Activated CD4-positive, alpha-beta memory T cell treated with anti-CD3 and anti-CD28 coated beads for 36 hours (primary cell): ENCODE measurements around the gene PATE3. TPM values are rescaled to one million over a fixed set of nuclear protein-coding genes. Genes with fewer than 3 reads are reported as not detected.

Experiments used
- CTCF ChIA-PET: fragments of 350-600 bp; sonication (Branson Sonifier 250); formaldehyde crosslinking; loops from one replicate; lab custom pipeline; 2021; ENCODE audit warnings: antibody characterized with exemption, inconsistent platforms; lab: Charles Lee
- POLR2A ChIA-PET: fragments of 350-600 bp; sonication (Branson Sonifier 250); formaldehyde crosslinking; loops from one replicate; lab custom pipeline; 2021; ENCODE audit warnings: antibody characterized with exemption; lab: Charles Lee
- DNase-seq: peaks from one replicate; pipeline ENCODE4 v3.0.0-alpha.2; 2020
- H3K27ac Mint-ChIP-seq: one replicate; pipeline ENCODE4 v1.8.0; 2021; ENCODE audit warnings: mixed read lengths
- H3K27me3 Mint-ChIP-seq: one replicate; pipeline ENCODE4 v1.8.0; 2021; ENCODE audit warnings: mixed read lengths
- H3K36me3 Mint-ChIP-seq: one replicate; pipeline ENCODE4 v1.8.0; 2021; ENCODE audit warnings: mixed read lengths
- H3K4me1 Mint-ChIP-seq: one replicate; pipeline ENCODE4 v1.8.0; 2021; ENCODE audit warnings: low read depth, mixed read lengths
- H3K4me3 Mint-ChIP-seq: one replicate; pipeline ENCODE4 v1.8.0; 2021; ENCODE audit warnings: mild to moderate bottlenecking, mixed read lengths
- H3K9me3 Mint-ChIP-seq: one replicate; pipeline ENCODE4 v1.8.0; 2021; ENCODE audit warnings: mixed read lengths
- intact Hi-C: fragments of 100-400 bp; cut with micrococcal nuclease; formaldehyde crosslinking; loops from one replicate; pipeline ENCODE4 v1.15.1; 2023
- total RNA-seq, 2 experiments: library from RNA; stranded (reverse); gene quantifications; one replicate each; pipeline ENCODE4 v1.2.3, GENCODE V29; 2021

The PATE3 gene, protein sequence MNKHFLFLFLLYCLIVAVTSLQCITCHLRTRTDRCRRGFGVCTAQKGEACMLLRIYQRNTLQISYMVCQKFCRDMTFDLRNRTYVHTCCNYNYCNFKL
- total RNA-seq = not detected

DNA sequence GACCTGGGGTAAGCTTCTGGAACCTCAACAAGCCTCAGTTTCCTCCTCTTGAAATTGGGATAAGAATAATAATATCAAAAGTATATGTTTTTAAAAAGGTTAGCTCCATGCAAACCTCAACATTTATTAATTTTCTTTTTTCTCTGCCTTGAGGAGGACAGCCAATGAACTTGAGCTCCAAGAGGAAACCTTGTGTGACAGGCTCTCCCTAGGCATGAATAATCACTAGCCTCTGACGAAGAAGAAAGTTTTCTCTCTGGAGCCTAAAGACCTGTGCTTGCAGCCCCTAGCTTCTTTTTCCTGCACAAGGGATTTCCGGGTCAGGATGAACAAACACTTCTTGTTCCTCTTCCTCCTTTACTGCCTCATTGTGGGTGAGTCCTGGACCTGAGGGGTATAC is at the start of gene PATE3:
Gene PATE3 (plus strand): TSS at position 301 of the 400 bp plus-strand sequence. CDS start 25 bp downstream, at position 326.
- peaks cover 5% of the 10 kb centered on the region for H3K9me3 Mint-ChIP-seq
- POLR2A ChIA-PET = no interaction called here
- no peak for DNase-seq

DNA sequence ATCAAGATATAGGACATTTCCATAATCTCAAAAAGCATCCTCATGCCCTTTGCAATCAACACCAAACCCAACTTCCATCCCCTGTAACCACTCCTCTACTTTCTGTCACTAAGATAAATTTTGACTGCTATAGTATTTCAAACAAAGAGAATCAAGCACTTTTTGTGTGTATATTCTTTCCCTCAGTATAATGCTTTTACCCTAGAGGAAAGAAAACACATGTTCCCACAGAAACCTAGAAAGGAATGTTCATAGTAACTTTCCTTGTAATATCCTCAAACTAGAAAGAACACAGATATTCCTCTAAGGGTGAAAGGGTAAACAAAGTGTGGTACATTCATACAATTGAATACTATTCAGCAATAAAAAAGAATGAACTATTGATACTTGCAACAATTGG is 47.3 kb upstream of the PATE3 start:
- no peaks in the 10 kb centered on the region for H3K4me1 Mint-ChIP-seq
- H3K27ac Mint-ChIP-seq = no peak overlapping the region
- H3K36me3 Mint-ChIP-seq = no peaks in the 10 kb centered on the region
- H3K27me3 Mint-ChIP-seq = peaks cover 3% of the 10 kb centered on the region
- no peak for DNase-seq
- ChIA-PET CTCF (no interaction called here), POLR2A (no interaction called here)
- intact Hi-C loops = no loop called here
- no peak overlapping the region for H3K4me3 Mint-ChIP-seq
- H3K9me3 Mint-ChIP-seq = no peaks in the 10 kb centered on the region

More for the DNA sequence above, at the start of gene PATE3:
- Mint-ChIP-seq H3K4me3 (no peak within 1 kb of the TSS), H3K36me3 (no peaks in the 10 kb centered on the region), H3K27ac (no peak within 1 kb of the TSS), H3K27me3 (peaks cover 3% of the 10 kb centered on the region), H3K4me1 (no peaks in the 10 kb centered on the region)
- CTCF ChIA-PET = no interaction called here
- intact Hi-C loops = no loop called here

DNA sequence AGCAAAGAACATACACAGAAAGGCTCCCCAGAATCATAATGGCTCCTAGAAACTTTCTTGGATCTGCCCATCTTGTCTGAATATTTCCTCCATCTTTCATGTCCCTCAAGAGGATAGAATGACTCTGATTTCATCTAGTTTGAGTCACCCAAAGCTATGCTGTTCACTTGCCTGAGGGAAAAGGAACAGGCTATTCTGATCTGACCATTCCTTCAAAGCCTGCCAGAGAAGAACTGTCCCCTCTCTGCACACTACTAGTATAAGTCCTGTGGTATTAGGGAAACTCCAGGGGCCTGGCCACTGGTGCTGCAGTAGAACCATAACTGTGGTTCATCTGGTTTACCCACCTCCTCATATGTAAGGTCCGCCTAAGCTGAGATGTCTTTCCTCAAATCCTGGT is 44.2 kb upstream of the PATE3 start:
- intact Hi-C loops = no loop called here
- Mint-ChIP-seq H3K27ac (no peak overlapping the region), H3K9me3 (no peaks in the 10 kb centered on the region), H3K4me3 (no peak overlapping the region), H3K4me1 (no peaks in the 10 kb centered on the region), H3K27me3 (peaks cover 3% of the 10 kb centered on the region), H3K36me3 (no peaks in the 10 kb centered on the region)
- CTCF ChIA-PET = no interaction called here
- POLR2A ChIA-PET = no interaction called here
- DNase-seq = no peak

DNA sequence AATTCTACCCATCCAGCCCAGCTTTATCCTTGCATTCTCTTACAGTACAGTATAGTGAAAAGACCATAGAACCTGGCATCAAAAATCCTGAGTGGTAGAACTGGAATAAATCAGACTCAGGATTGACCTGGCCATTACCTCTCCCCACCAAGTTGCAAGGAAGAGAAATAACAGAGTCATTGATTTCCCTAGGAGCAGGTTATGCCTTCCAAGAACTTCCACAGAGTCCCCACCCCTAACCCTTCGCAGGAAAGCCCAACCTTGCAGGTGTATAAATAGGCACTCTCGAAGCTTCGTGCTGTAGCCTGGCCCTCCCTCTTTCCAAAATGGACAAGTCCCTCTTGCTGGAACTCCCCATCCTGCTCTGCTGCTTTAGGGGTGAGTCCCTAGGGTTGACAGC is 41.9 kb upstream of the PATE3 start, which contains the start of gene PATE1:
Gene PATE1 (plus strand): TSS at position 301 of the 400 bp plus-strand sequence. CDS start 26 bp downstream, at position 327.
- Mint-ChIP-seq H3K9me3 (no peaks in the 10 kb centered on the region), H3K27ac (no peak within 1 kb of the TSS), H3K27me3 (peaks cover 6% of the 10 kb centered on the region), H3K36me3 (no peaks in the 10 kb centered on the region), H3K4me3 (no peak within 1 kb of the TSS), H3K4me1 (no peaks in the 10 kb centered on the region)
- intact Hi-C loops = no loop called here
- POLR2A ChIA-PET = no interaction called here
- DNase-seq = no peak
- CTCF ChIA-PET = no interaction called here

DNA sequence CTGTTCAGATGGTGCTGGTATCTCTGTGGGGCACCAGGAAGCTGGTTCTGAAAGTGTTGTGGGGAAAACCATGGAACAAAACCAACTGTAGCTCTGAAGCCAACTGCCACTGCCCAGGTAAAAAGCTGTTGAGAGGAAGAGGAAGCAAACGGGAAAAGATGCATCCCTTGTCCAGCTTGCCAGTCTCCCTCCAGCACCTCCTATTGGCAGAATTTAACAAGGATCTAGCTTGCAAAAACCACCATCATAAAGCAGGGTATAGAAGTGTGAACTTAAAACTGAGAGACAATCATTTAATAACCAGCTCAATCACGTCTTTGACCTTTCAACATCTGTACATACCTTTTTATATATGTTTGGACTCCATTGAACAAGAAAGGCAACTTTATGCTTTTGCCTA is 37.3 kb upstream of the PATE3 start:
- Mint-ChIP-seq H3K27ac (no peak overlapping the region), H3K27me3 (peaks cover 6% of the 10 kb centered on the region), H3K9me3 (no peaks in the 10 kb centered on the region), H3K36me3 (no peaks in the 10 kb centered on the region), H3K4me3 (no peak overlapping the region), H3K4me1 (no peaks in the 10 kb centered on the region)
- ChIA-PET CTCF (no interaction called here), POLR2A (no interaction called here)
- intact Hi-C loops = no loop called here
- no peak for DNase-seq

DNA sequence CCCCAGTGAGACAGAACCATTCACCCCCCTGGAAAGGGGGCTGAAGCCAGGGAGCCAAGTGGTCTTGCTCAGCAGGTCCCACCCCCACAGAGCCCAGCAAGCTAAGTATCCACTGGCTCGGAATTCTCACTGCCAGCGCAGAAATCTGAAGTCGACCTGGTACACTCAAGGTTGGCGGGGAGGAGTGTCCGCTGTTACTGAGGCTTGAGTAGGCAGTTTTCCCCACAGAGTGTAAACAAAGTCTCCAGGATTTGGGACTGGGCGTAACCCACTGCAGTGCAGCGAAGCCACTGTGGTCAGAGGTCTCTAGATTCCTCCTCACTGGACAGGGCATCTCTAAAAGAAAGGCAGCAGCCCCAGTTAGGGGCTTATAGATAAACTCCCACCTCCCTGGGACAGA is 31.9 kb upstream of the PATE3 start:
- CTCF ChIA-PET = no interaction called here

DNA sequence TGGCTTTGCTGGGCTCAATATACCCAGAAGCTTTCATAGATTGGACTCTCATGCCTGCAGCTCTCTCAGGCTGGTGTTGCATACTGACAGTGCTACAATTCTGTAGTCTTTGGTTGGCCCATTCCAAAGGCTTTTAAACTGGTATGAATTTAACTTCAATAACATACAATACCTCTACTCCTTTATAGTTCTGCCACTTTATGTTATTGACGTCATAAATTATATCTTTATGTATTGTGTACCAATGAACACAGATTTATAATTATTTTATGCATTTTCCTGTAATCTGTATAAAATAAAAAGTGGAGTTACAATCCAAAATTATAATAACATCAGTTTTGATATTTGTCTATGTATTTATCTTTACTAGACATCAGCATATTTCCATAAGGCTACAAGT is 25.5 kb upstream of the PATE3 start:
- H3K9me3 Mint-ChIP-seq = peaks cover 10% of the 10 kb centered on the region
- no peak overlapping the region for H3K27ac Mint-ChIP-seq
- no peak for DNase-seq
- ChIA-PET POLR2A (no interaction called here), CTCF (no interaction called here)
- H3K27me3 Mint-ChIP-seq = no peaks in the 10 kb centered on the region
- H3K4me1 Mint-ChIP-seq = no peaks in the 10 kb centered on the region
- H3K36me3 Mint-ChIP-seq = no peaks in the 10 kb centered on the region
- intact Hi-C loops = no loop called here
- no peak overlapping the region for H3K4me3 Mint-ChIP-seq

More for the DNA sequence above, 31.9 kb upstream of the PATE3 start:
- Mint-ChIP-seq H3K27me3 (peaks cover 2% of the 10 kb centered on the region), H3K4me1 (no peaks in the 10 kb centered on the region), H3K9me3 (peaks cover 10% of the 10 kb centered on the region), H3K27ac (no peak overlapping the region), H3K36me3 (no peaks in the 10 kb centered on the region), H3K4me3 (no peak overlapping the region)
- DNase-seq = no peak
- intact Hi-C loops = no loop called here
- POLR2A ChIA-PET = no interaction called here

DNA sequence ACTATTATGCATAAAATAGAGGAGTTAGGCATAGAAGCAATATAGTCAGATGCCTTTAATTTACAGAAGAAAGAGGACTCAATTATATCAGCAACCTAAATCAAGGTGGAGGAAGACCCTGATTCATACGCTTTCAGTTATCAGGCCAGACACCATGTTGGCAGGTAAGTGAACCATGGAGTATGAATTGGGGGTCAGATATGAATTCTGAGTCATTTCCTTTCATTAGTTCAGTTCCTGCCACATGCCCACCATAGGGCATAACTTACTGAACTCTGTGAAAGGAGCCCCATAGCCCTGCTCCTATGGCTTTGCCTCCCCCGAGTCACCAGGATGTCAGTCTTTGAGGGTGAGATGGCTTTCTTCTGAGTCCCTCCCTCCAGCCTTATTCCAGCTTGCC is 24.4 kb upstream of the PATE3 start:
- POLR2A ChIA-PET = no interaction called here
- H3K4me3 Mint-ChIP-seq = no peak overlapping the region

DNA sequence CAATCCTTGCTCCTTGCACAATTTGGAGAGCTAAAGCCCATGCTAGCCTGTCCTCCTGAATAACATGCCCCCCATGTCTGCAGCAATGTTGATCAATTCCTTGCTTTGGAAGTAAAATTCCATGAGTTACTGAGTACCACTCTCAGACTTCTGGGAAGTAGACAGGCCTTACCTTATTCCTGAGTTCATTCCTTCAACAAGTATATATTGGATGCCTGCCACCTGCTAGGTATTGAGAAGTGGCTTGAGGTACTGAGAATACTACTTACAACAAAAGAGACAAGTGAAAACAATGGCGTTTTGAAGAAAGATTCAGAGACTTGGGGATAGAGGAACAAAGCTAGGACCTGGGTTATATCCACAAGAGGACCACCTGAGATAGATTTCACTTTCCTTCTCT is 21.7 kb upstream of the PATE3 start:
- ChIA-PET CTCF (no interaction called here), POLR2A (no interaction called here)
- H3K27ac Mint-ChIP-seq = no peak overlapping the region
- intact Hi-C loops = no loop called here
- peaks cover 7% of the 10 kb centered on the region for H3K27me3 Mint-ChIP-seq
- no peak overlapping the region for H3K4me3 Mint-ChIP-seq
- no peaks in the 10 kb centered on the region for H3K36me3 Mint-ChIP-seq
- no peaks in the 10 kb centered on the region for H3K9me3 Mint-ChIP-seq
- DNase-seq = no peak
- no peaks in the 10 kb centered on the region for H3K4me1 Mint-ChIP-seq

More for the DNA sequence above, 24.4 kb upstream of the PATE3 start:
- peaks cover 5% of the 10 kb centered on the region for H3K27me3 Mint-ChIP-seq
- intact Hi-C loops = no loop called here
- CTCF ChIA-PET = no interaction called here
- H3K36me3 Mint-ChIP-seq = no peaks in the 10 kb centered on the region
- no peak overlapping the region for H3K27ac Mint-ChIP-seq
- DNase-seq = no peak
- peaks cover 3% of the 10 kb centered on the region for H3K9me3 Mint-ChIP-seq
- H3K4me1 Mint-ChIP-seq = no peaks in the 10 kb centered on the region

DNA sequence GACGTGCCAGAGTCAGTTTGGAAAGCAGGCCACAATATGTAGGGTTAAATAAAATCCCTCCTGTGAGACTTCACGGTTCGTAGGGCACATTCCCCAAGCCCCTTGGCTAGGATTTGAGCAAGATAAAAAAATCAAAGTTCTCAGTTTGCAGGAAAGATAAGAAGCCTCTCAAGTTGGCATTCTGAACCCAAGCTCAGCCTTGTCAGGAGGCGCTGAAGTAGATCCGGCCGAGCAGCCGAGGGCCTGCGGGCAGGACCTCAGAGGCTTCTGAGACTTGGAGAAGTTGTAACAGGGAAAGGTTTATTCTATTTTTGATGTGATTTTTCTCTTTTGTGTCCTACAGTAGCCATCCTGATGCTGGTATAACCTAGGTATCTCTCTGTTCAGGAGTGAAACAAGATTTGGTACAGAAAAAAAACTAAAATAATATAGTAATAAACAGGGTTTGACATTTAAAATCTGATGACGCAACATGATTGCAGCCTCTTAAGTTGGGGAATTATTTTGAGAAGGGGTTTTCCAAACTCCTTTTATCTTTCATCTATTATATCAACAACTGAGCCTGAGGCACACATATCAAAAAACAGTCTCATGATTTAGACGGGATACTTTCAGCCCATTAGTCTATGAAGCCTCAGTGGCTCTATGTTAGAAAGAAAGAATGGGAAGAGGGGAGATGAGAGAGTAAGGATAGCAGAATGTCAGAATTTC is 19.4 kb upstream of the PATE3 start:
- no peaks in the 10 kb centered on the region for H3K4me1 Mint-ChIP-seq
- H3K36me3 Mint-ChIP-seq = no peaks in the 10 kb centered on the region
- no peak overlapping the region for H3K27ac Mint-ChIP-seq
- intact Hi-C loops = no loop called here
- no peaks in the 10 kb centered on the region for H3K9me3 Mint-ChIP-seq
- DNase-seq = no peak
- no peak overlapping the region for H3K4me3 Mint-ChIP-seq
- CTCF ChIA-PET = no interaction called here
- H3K27me3 Mint-ChIP-seq = peaks cover 7% of the 10 kb centered on the region
- POLR2A ChIA-PET = no interaction called here

DNA sequence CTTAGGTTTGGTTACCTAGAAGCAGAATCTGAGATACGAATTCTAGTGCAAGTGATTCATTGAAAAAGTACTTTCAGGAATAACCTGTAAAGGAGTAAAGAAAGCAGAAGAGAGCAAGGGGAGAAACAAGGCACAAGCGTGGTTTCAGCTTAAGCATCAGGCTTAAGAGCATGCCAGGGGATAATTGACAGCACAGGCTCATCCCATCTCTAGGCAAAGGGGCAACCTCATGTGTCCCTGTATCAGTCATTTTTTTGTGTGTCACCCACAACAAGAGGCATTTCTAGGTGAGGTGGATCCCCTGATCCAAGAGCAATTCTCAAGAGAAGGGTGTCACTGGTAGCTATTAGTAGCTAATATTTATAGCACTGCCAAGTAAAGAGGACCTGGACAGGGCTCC is 17.3 kb upstream of the PATE3 start:
- CTCF ChIA-PET = no interaction called here
- H3K4me1 Mint-ChIP-seq = no peaks in the 10 kb centered on the region
- POLR2A ChIA-PET = no interaction called here
- H3K36me3 Mint-ChIP-seq = no peaks in the 10 kb centered on the region
- peaks cover 7% of the 10 kb centered on the region for H3K27me3 Mint-ChIP-seq
- no peak overlapping the region for H3K4me3 Mint-ChIP-seq
- intact Hi-C loops = no loop called here
- no peaks in the 10 kb centered on the region for H3K9me3 Mint-ChIP-seq
- DNase-seq = no peak
- H3K27ac Mint-ChIP-seq = no peak overlapping the region

DNA sequence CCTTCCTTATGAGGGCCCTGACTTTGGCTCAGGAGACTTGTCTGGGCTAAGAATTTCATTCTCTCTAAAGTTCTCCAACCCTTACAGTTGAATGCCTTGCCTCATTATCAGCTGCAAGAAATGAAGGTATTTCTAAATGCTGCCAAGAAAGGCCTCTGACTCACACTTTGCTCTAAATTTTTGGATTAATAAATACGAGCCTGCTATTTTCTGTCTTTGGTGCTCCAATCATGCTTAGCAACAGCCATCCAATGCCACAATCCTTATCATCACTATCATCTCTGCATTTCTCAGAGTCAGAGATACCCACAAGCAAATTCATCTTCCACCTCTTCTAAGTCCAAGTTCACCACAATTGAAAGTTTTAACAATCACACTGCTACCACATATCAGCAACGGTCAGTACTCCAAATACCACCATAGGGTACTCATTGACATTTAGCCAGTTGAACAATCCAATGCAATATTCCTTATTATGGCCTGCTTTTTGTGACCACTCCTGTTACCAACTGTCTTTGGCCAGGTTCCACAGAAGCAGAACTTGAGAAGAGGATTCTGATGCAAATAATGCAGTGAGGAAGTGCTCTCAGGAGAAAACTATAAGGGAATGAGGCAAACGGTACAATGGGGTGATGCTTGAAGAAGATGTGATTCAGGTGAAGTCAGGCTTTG is 15.0 kb upstream of the PATE3 start:
- CTCF ChIA-PET = no interaction called here
- POLR2A ChIA-PET = no interaction called here
- Mint-ChIP-seq H3K27ac (no peak overlapping the region), H3K9me3 (no peaks in the 10 kb centered on the region), H3K4me3 (no peak overlapping the region), H3K27me3 (peaks cover 11% of the 10 kb centered on the region), H3K4me1 (no peaks in the 10 kb centered on the region), H3K36me3 (no peaks in the 10 kb centered on the region)
- no peak for DNase-seq
- intact Hi-C loops = no loop called here

DNA sequence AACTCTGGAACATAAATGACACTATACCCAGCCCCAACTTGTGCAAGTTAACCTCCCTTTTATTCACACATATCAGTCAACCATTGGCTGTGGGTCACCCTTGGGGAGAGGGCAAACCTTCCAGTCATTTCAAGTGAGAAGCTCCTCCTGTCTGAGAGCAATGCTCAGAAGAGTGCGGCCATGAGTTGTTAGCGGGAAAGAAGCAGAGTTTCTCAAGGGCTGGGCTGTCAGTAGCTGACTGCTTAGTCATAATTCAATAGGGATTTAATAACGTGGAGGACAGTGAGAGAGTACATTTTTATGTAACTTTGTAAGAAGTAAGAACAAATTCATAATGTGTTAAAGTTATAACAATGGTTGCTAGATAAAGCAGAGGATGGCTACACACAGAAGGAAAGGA is 14.4 kb upstream of the PATE3 start:
- H3K4me3 Mint-ChIP-seq = no peak overlapping the region
- no peak for DNase-seq
- H3K9me3 Mint-ChIP-seq = no peaks in the 10 kb centered on the region
- ChIA-PET POLR2A (no interaction called here), CTCF (no interaction called here)
- no peaks in the 10 kb centered on the region for H3K4me1 Mint-ChIP-seq
- H3K36me3 Mint-ChIP-seq = no peaks in the 10 kb centered on the region
- intact Hi-C loops = no loop called here
- H3K27ac Mint-ChIP-seq = no peak overlapping the region
- H3K27me3 Mint-ChIP-seq = peaks cover 10% of the 10 kb centered on the region
